G401.6 (cell line): Measurements from ENCODE around the gene HS1BP3.

Source experiments
- FAIRE-seq: peaks from 2 replicates; lab custom pipeline; 2012; peaks lifted over from hg19 to GRCh38; lab: Jason Lieb, UNC

The HS1BP3 gene

GRCh38 chr2:20629581-20630171 lies 21.2 kb downstream of the HS1BP3 start:
- FAIRE-seq: no peak

DNA sequence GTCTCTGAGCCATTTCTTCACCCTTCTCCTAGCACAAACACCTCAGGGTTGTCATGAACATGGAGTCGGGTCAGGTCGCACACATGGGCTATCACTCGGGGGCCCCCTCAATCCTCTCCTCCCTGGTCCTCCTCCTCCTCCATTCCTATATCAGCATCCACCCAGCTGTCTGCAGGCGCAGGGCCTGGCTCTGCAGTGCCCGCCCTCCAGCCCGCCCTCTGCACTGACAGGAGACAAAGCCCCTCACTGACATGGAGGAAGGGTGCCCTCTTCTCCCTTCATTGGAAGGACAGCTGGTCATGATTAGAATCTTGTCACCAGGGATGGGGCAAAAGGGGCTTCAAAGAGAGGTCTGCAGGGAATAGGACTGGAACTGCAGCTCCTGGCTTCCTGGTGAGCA lies 21.7 kb downstream of the HS1BP3 start:
- no peak for FAIRE-seq

DNA sequence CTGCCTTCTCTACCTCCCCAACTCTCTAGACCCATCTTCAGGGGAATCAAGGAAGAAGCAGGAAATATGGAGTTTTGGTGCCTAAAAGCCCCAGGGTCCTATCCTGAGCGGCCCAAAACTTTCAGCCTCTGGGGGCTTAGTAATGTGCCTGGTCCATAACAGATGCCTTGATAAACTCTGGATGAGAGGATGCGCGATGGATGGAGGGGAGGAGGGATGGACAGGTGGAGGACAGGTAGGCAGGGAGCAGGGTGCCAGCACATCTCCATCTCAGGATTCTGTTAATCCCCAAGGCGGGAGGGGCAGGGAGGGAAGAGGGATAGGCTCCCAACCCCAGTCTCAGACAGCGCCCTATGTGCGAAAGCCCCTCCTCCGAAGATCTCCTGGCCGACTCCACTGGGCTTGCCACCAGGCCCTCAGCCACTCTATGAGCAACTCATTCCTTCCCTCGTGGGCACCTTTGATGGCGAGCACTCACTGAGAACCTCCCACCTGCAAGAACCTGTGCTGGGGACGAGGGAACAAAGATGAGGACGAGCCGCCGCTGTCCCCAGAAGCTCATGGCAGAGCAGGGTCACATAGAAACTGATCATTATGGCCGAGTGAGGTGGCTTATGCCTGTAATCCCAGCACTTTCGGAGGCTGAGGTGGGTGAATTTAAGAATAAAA lies 23.1 kb downstream of the HS1BP3 start:
- no peak for FAIRE-seq

DNA sequence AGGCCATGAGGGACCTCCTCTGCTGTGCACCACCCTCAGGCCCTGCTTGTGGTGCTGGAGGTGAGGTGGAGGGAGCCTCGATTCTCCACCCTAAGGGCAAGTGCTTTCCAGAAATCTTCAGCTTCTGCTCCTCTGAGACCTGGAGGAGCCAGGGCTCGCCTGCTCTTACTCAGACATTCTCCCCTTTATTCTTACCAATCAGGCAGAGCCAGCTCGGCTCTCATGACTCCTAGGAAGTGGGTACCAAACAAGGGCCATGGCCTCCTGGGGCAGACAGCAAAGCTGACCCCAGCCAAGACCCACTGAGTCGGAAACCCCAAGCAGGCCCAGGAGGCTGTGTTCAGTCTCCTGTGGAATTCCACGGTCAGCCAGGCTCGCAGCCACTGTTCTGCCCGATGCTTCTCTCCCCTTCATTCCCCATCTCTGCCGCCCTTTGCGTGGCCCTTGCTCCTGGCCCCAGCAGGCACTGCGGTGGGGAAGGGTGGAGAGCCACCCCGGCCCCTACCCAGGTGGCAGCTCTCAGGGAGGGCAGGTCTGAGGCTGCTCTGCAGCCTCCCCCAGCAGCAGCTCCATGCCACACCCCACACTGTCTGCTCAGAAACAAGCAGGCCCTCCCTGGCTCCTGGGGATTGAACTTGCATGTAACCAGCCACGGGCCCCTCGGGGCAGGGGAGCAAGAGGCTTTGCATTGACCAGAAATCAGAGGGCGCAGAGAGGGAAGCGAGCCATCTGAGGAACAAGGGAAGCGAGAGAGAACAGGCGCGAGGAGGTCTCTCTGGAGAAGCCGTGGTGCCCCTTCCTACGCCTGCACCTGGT lies 24.0 kb downstream of the HS1BP3 start:
- no peak for FAIRE-seq

DNA sequence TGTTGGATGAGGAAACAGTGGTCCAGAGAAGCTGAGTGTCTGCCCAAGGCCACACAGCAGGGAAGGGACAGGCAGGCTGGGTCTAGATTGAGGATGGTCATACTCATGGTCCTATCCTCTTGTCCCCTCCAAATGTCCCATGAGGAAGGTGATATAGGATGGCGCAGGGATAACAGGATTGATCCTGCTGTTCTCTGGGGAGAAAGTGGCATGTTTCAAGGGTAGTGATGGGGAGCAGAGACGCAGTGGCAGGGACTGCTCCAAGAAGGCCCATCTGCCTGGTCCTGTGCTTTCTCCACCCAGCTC lies 24.6 kb downstream of the HS1BP3 start:
- FAIRE-seq: no peak

DNA sequence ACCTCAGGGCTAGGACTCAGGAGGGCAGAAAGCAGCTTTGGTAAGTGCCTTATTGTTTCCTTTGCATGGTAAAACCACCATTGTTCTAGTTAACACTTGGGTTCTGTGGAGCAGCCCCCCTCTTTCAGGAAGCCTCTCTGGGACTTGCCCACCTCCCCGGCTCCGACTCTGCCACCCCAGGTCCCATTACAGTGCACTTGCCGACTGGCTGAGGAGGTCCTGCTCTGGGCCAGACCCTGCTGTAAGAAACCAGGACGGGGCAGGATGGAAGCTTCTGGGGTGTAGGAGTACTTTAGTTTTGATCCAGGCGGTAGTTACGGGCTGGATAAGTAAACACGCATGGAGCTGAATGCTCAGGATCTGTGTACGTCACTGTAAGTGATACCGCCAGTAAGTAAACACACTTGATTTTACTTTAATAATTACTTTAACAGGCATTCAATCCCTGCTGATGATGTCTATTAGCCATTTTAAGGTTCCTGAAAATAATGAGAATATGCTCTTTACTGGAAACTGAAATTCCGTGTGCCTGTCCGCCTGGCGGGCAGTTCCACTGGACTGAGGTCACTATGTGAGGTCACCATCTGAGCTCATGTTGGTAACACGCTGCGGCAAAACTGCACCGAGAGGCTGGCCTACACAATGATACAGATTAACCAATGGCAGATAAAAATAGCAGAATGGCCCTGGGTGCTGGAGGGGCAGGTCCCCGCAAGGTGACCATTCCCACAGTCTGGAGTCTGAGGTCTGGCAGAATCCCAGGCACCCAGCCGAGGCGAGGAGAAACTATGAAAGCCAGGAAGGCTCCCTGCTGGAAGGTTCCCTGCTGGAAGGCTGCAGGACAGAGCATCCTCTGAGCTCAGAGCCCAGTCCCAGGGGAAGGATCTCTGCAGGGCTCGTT lies 25.2 kb downstream of the HS1BP3 start:
- FAIRE-seq: no peak

DNA sequence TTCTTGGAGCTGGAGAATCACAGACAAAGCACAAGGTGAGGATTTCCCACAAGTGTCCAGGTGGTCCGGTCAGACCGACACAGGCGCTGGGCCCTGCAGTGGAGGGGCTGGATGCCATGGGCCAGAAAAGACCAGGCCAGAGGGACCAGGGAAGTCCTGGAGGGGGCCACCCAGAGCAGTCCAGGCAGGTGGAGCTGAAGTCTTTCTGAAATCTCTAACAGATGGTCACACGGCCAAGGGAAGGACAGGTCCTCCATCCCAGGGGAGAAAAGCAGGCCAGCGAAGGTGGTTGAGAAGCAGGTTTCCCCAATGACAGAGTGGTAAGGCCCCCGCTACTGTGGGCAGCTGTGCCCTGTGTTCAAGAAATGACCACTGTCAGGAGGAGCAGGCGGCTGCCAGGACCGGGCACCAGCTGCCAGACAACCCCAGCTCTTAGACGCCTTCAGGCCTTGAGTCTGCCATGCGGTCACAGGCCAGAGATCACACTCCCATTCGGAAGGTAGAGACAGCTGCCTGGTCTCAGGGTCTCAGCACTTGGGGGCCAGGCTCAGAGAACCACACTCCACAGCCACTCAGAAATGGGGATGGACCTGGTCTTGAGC lies 25.9 kb downstream of the HS1BP3 start:
- no peak for FAIRE-seq

DNA sequence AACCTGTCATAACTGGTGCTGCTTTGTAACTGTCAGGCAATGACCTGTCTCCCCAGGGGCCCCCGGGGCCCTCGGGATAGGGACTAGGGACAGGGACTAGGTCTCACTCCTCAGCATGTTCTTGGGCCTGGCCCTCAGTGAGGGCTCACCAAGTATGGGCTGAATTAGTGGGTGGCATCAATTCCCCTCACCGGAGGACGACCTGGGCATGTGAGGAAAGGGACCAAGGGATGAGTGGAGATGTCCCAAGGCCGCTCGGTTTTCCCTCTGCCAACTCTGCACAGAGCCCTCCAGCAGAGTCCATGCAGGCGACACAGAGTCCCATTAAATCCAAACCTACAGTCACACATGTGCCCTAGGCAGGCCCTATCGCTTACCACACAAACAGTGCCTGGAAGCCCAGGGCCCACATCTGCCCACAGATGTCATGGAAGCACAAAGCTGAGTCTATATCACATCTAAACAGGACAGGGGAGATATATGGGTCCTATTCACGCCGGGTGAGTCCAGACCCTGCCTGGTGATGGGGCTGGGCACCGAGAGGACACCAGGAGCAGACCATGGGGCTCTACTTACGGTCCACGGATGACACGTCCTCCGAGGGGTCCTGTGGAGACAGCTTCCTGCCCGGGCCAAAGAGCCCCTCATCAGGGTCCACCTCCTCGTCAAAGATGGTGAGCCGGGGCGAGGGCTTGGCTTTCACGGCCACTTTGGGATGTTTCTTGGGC lies 26.6 kb downstream of the HS1BP3 start:
- FAIRE-seq: no peak

- FAIRE-seq: no peak
These were observed 27.1 kb downstream of the HS1BP3 start for GRCh38 chr2:20623741-20624155.

- FAIRE-seq: no peak
These were observed 27.7 kb downstream of the HS1BP3 start for GRCh38 chr2:20623241-20623640.

DNA sequence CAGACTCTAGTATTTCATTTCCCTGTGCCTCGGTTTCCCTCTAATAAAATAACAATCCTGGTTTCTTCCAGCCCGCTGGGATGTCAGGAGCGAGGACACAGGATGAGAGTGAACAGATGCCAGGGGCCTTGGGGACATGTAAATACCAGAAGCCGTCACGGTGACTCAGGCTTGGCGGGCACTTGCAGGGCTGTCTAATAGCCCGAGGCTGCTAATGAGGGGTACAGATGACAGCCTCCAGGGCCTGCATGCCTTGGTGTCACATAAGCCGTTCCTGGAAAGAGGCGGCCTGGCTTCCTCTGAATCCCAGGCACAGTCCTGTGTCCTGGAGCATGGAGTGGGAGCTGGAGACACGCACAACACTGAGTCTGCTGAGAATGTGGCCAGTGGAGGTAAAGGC lies 28.2 kb downstream of the HS1BP3 start:
- FAIRE-seq: no peak

DNA sequence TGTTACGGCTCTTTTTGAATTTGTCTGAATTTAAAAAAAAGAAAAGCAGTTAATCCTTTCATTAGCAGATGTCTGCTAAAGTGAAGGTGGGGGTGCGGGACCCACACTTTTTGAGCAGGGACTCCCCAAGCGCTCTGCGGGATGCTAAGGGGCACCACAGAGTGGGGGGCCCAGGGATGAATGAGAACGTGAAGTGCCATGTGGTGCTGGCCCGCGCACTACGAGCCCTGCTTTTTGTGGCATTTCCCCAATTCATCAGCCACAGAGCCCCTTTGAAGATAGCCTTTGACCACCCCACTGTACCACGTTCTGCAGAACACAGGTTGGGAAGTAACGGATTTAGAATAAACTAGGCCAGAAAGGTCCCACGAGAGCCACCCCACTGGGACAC lies 28.6 kb downstream of the HS1BP3 start:
- FAIRE-seq: no peak

GRCh38 chr2:20621366-20622295 lies 29.3 kb downstream of the HS1BP3 start:
- no peak for FAIRE-seq

GRCh38 chr2:20620696-20621365 lies 30.1 kb downstream of the HS1BP3 start:
- FAIRE-seq: no peak

- FAIRE-seq: no peak
These were observed 30.6 kb downstream of the HS1BP3 start for GRCh38 chr2:20620271-20620681.

DNA sequence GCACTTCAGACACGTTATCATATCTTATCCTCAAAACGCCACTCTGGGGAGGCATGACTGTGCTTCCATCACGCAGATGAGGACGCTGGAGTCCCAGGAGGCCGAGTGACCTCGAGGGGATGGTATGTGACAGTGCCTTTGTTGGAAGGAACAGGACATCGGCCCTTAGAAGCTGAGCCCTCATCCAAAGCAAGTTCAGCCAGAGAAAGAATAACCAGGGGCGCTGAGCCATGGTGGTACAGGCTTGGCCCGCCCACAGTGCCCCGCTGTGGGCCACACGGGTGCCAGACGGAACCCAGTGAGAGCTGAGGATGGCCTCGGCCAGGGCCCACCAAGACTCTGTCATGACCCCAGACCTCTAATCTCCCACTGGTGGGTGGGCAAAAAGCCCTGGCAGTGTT lies 31.3 kb downstream of the HS1BP3 start:
- no peak for FAIRE-seq

- FAIRE-seq: no peak
These were observed 31.9 kb downstream of the HS1BP3 start for GRCh38 chr2:20618886-20619521.

DNA sequence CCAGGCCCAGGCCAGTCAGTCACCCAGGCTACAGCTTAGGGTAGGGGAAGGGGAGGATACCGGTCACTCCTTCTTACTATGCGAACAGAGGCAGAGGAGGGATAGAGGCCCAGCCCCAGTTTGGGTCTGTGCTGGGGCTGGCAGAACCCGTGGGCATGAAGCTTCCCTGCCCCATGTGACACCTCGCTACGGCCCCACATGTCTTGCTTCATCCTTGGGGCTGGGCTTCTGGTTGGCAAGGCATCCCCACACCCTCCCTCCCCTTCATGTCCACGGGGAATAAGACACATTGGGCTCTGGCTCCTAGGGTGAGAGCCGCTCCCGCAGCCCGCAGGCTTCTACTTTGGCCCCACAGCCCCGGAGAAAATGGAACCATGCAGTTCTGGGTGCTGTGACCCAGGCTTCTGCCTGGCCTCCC lies 32.4 kb downstream of the HS1BP3 start:
- FAIRE-seq: no peak

GRCh38 chr2:20617892-20618467 lies 32.9 kb downstream of the HS1BP3 start:
- no peak for FAIRE-seq
